Hepatocyte (in vitro differentiated cells): Measurements from ENCODE around the gene IRF2. TPM values are rescaled to one million over a fixed set of nuclear protein-coding genes. Genes with fewer than 3 reads are reported as not detected.

Source experiments
- DNase-seq: peaks from one replicate; pipeline ENCODE4 v3.0.0-alpha.2; 2016; ENCODE audit warnings: low spot score
- H2AFZ ChIP-seq: fragments of 200-600 bp; sonication (generic); 2 replicates; pipeline ENCODE4 v1.6.0; 2016; ENCODE audit warnings: antibody characterized with exemption, mild to moderate bottlenecking
- H3K27ac ChIP-seq: fragments of 200-600 bp; sonication (generic); 2 replicates; pipeline ENCODE4 v1.5.1; 2016; ENCODE audit warnings: mild to moderate bottlenecking
- H3K27me3 ChIP-seq: fragments of 200-600 bp; sonication (generic); 2 replicates; pipeline ENCODE4 v1.6.1; 2016
- H3K36me3 ChIP-seq: fragments of 200-600 bp; sonication (generic); replicated peaks from 2 replicates; pipeline ENCODE4 v1.5.1; 2016; ENCODE audit warnings: low read depth; ENCODE audit not compliant: insufficient read depth
- H3K4me1 ChIP-seq: fragments of 200-600 bp; sonication (generic); 2 replicates; pipeline ENCODE4 v1.5.1; 2016; ENCODE audit warnings: mild to moderate bottlenecking, moderate library complexity; ENCODE audit not compliant: insufficient read depth
- H3K4me2 ChIP-seq: fragments of 200-600 bp; sonication (generic); 2 replicates; pipeline ENCODE4 v1.6.0; 2016
- H3K4me3 ChIP-seq: fragments of 200-600 bp; sonication (generic); 2 replicates; pipeline ENCODE4 v1.5.1; 2016; ENCODE audit warnings: mild to moderate bottlenecking
- H3K79me2 ChIP-seq: fragments of 200-600 bp; sonication (generic); 2 replicates; pipeline ENCODE4 v1.6.0; 2017; ENCODE audit warnings: mild to moderate bottlenecking
- H3K9me2 ChIP-seq: fragments of 200-600 bp; sonication (generic); replicated peaks from 2 replicates; pipeline ENCODE4 v1.6.0; 2017; ENCODE audit warnings: mild to moderate bottlenecking; ENCODE audit not compliant: insufficient read depth
- H3K9me3 ChIP-seq: fragments of 200-600 bp; sonication (generic); 2 replicates; pipeline ENCODE4 v1.5.1; 2016; ENCODE audit warnings: low read depth, mild to moderate bottlenecking
- H4K20me1 ChIP-seq: fragments of 200-600 bp; sonication (generic); 2 replicates; pipeline ENCODE4 v1.6.0; 2016; ENCODE audit warnings: mild to moderate bottlenecking; ENCODE audit not compliant: insufficient read depth, poor library complexity, severe bottlenecking
- EZH2 ChIP-seq: fragments of 200-600 bp; sonication (generic); IDR thresholded peaks from 2 replicates; pipeline ENCODE4 v1.6.1; 2016; ENCODE audit warnings: antibody characterized with exemption, mild to moderate bottlenecking, borderline replicate concordance
- EZH2phosphoT487 ChIP-seq: fragments of 200-600 bp; sonication (generic); IDR thresholded peaks from one replicate; pipeline ENCODE4 v1.6.1; 2018; ENCODE audit warnings: antibody characterized with exemption, mild to moderate bottlenecking, low read depth, moderate library complexity; ENCODE audit not compliant: unreplicated experiment, severe bottlenecking
- WGBS: methylation state at CpG from one replicate; pipeline ENCODE4 v1.1.6; 2016; ENCODE audit warnings: low lambda C conversion rate; ENCODE audit errors: missing lambda C conversion rate; 5-methylcytosine and 5-hydroxymethylcytosine counted together
- polyA plus RNA-seq: library from polyadenylated mRNA; unstranded; fragments of >200 nt; fragmentation: Nextera tagmentation; extraction: Ambion mirVana; gene quantifications from 2 replicates; pipeline ENCODE4 v1.2.1, GENCODE V29; 2016
- total RNA-seq: library from RNA; depleted of rRNA; stranded (reverse); fragments of >200 nt; gene quantifications from 2 replicates; pipeline ENCODE4 v1.2.3, GENCODE V29; 2014
- TF ChIP-seq, protein P1 (sequence below): fragments of 200-600 bp; sonication (generic); IDR thresholded peaks from 2 replicates; pipeline ENCODE4 v1.5.1; 2016; ENCODE audit warnings: antibody characterized with exemption, mild to moderate bottlenecking; ENCODE audit not compliant: poor library complexity

Gene IRF2
- total and polyA plus RNA-seq, 2 experiments from 2014 or later, result 17.7 to 41.1 TPM

DNA sequence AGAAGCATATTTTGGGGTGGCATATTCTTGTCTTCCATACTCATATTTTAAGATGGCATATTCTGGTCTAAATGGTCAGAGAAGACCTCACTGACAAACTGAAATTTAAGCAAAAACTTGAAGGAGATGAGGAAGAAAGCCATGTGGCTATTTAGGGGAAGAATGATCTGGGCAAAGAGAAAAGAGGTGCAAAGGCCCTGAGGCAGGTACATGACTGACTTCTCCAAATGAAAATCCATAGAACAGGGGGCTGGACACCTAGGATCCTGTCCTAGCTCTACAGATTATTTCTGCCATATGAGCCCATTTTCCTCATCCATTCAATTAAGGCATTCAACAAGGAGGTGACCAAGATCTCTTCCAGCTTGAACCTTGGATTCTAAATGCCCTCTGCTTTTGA is 105.6 kb downstream of the IRF2 start:
- no peak overlapping the region for H2AFZ ChIP-seq
- no peaks in the 10 kb centered on the region for H3K9me2 ChIP-seq
- H3K36me3 ChIP-seq, result no peaks in the 10 kb centered on the region
- no peaks in the 10 kb centered on the region for H3K27me3 ChIP-seq
- TF ChIP-seq EZH2phosphoT487 (no peak), EZH2 (no peak)
- TF ChIP-seq, protein P1, sequence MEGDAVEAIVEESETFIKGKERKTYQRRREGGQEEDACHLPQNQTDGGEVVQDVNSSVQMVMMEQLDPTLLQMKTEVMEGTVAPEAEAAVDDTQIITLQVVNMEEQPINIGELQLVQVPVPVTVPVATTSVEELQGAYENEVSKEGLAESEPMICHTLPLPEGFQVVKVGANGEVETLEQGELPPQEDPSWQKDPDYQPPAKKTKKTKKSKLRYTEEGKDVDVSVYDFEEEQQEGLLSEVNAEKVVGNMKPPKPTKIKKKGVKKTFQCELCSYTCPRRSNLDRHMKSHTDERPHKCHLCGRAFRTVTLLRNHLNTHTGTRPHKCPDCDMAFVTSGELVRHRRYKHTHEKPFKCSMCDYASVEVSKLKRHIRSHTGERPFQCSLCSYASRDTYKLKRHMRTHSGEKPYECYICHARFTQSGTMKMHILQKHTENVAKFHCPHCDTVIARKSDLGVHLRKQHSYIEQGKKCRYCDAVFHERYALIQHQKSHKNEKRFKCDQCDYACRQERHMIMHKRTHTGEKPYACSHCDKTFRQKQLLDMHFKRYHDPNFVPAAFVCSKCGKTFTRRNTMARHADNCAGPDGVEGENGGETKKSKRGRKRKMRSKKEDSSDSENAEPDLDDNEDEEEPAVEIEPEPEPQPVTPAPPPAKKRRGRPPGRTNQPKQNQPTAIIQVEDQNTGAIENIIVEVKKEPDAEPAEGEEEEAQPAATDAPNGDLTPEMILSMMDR, result no peak
- H3K4me3 ChIP-seq, result no peak overlapping the region
- H4K20me1 ChIP-seq, result no peaks in the 10 kb centered on the region
- no peaks in the 10 kb centered on the region for H3K79me2 ChIP-seq
- no peak overlapping the region for H3K4me2 ChIP-seq
- no peak overlapping the region for H3K27ac ChIP-seq
- peaks cover 14% of the 10 kb centered on the region for H3K4me1 ChIP-seq
- no peaks in the 10 kb centered on the region for H3K9me3 ChIP-seq
- DNase-seq, result no peak

DNA sequence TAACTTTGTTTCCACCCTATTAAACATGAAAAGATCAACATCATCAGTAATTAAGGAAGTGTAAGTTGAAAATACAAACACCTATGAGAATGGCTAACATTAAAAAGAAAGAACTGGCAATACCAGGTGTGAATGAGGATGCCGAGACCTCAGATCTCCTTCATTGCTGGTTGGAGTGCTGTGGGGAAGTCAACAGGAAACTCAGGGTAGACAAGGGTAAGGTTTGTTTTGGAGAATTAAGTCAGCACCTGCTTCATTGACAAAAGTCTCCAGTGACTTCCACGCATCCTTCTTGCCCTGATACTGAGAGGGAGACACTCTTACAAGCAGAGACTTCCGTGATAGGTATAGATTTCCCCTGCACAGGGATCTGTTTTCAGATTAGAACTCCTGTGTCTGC is 106.1 kb downstream of the IRF2 start:
- no peak for DNase-seq
- Histone ChIP-seq H3K27ac (no peak overlapping the region), H3K4me3 (no peak overlapping the region), H3K27me3 (no peaks in the 10 kb centered on the region), H3K4me2 (no peak overlapping the region), H3K36me3 (no peaks in the 10 kb centered on the region), H2AFZ (no peak overlapping the region), H3K9me3 (no peaks in the 10 kb centered on the region), H3K9me2 (no peaks in the 10 kb centered on the region), H3K4me1 (peaks cover 14% of the 10 kb centered on the region), H3K79me2 (no peaks in the 10 kb centered on the region), H4K20me1 (no peaks in the 10 kb centered on the region)
- TF ChIP-seq, protein P1, result no peak
- TF ChIP-seq EZH2phosphoT487 (no peak), EZH2 (no peak)
- WGBS, result 96% methylated on average over 3 of the region's 3 CpGs

DNA sequence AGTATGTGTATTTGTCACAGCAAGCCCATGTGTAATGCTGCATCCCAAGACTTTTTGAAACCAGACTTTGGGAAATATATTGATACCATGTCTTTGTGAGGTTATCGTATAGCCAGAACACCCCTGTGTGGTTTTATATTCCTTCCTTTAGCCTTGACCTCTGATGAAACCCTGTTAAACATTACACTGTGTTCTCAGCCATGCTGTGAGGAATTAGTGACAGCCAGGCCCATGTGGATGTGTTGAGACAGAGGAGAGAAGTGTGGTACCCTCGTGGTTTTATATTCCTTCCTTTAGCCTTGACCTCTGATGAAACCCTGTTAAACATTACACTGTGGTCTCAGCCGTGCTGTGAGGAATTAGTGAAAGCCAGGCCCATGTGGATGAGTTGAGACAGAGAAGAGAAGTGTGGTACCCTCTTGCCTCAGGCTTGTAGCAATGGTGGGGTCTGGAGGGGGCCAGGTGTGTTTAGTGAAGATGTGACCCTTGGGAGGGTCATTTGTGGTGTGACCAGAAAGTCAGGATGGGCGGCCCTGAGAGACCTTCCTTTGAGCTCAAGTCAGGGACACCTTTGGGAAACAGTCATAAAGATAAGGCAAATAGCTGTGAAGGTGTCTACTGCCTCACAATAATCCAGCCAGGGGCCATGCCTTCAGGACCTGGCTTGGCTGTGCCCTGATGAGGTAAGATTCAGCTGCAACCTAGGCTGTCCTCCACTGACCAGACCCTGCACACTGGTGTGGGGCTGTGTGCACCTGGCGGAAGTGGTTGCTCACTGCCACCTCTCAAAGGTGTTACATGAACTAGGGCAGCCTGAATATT is 110.0 kb downstream of the IRF2 start:
- Histone ChIP-seq H3K27me3 (no peaks in the 10 kb centered on the region), H3K4me1 (peaks cover 20% of the 10 kb centered on the region), H3K4me2 (no peak overlapping the region), H3K9me2 (no peaks in the 10 kb centered on the region), H3K36me3 (no peaks in the 10 kb centered on the region), H3K79me2 (no peaks in the 10 kb centered on the region), H3K27ac (peak overlapping the region; percentile 72), H4K20me1 (no peaks in the 10 kb centered on the region), H2AFZ (no peak overlapping the region), H3K4me3 (no peak overlapping the region), H3K9me3 (no peaks in the 10 kb centered on the region)
- 54% methylated on average over 5 of the region's 5 CpGs for WGBS
- TF ChIP-seq, protein P1, result no peak
- TF ChIP-seq EZH2phosphoT487 (no peak), EZH2 (no peak)
- DNase-seq, result no peak
